Hepatic stellate cell (primary cell): ENCODE measurements around the gene DYNC1LI2.

ENCODE experiments used
- DNase-seq: peaks from one replicate; pipeline ENCODE4 v3.0.0; 2011; ENCODE audit warnings: low spot score

Gene DYNC1LI2

GRCh38 chr16:66740010-66740409 is 11.4 kb downstream of the DYNC1LI2 start:
- peak; percentile 67 for DNase-seq

- DNase-seq = no peak
Observed at GRCh38 chr16:66735891-66736290, 15.5 kb downstream of the DYNC1LI2 start.

GRCh38 chr16:66731101-66731500 is 20.3 kb downstream of the DYNC1LI2 start:
- no peak for DNase-seq

- DNase-seq = no peak
Observed at GRCh38 chr16:66728804-66729203, 22.6 kb downstream of the DYNC1LI2 start.

- peak; percentile 53 for DNase-seq
Observed at GRCh38 chr16:66728117-66728787, 23.2 kb downstream of the DYNC1LI2 start.

GRCh38 chr16:66720766-66721165 is 30.6 kb downstream of the DYNC1LI2 start:
- DNase-seq = no peak

- no peak for DNase-seq
Observed at GRCh38 chr16:66719246-66719645, 32.2 kb downstream of the DYNC1LI2 start.

GRCh38 chr16:66717776-66718175 is 33.6 kb downstream of the DYNC1LI2 start:
- no peak for DNase-seq

GRCh38 chr16:66717112-66717675 is 34.2 kb downstream of the DYNC1LI2 start:
- DNase-seq = no peak

- no peak for DNase-seq
Observed at GRCh38 chr16:66714654-66715307, 36.6 kb downstream of the DYNC1LI2 start.

GRCh38 chr16:66714062-66714461 is 37.3 kb downstream of the DYNC1LI2 start:
- no peak for DNase-seq

GRCh38 chr16:66713076-66713475 is 38.3 kb downstream of the DYNC1LI2 start:
- no peak for DNase-seq

GRCh38 chr16:66712512-66712911 is 38.9 kb downstream of the DYNC1LI2 start:
- DNase-seq = no peak

GRCh38 chr16:66711581-66711980 is 39.8 kb downstream of the DYNC1LI2 start:
- DNase-seq = no peak

- peak; percentile 41 for DNase-seq
Observed at GRCh38 chr16:66706506-66706880, 44.9 kb downstream of the DYNC1LI2 start.

GRCh38 chr16:66705790-66706505 is 45.5 kb downstream of the DYNC1LI2 start:
- peak; percentile 77 for DNase-seq

- DNase-seq = no peak
Observed at GRCh38 chr16:66703406-66704215, 47.8 kb downstream of the DYNC1LI2 start.

- no peak for DNase-seq
Observed at GRCh38 chr16:66701516-66701915, 49.9 kb downstream of the DYNC1LI2 start.

- DNase-seq = no peak
Observed at GRCh38 chr16:66701026-66701425, 50.4 kb downstream of the DYNC1LI2 start.

- no peak for DNase-seq
Observed at GRCh38 chr16:66699898-66700297, 51.5 kb downstream of the DYNC1LI2 start.

- no peak for DNase-seq
Observed at GRCh38 chr16:66698046-66698445, 53.4 kb downstream of the DYNC1LI2 start.
